Kidney capillary endothelial cell (primary cell): ENCODE measurements around the gene EVL.
"Not testable (repeated sequence)": the region's sequence is repeated elsewhere in the genome, so short reads cannot be mapped to it uniquely, and the experiment has no call there.

ENCODE experiments used
- DNase-seq: peaks from one replicate; pipeline ENCODE4 v3.0.0-alpha.2; 2018; ENCODE audit warnings: low spot score

The EVL gene

DNA sequence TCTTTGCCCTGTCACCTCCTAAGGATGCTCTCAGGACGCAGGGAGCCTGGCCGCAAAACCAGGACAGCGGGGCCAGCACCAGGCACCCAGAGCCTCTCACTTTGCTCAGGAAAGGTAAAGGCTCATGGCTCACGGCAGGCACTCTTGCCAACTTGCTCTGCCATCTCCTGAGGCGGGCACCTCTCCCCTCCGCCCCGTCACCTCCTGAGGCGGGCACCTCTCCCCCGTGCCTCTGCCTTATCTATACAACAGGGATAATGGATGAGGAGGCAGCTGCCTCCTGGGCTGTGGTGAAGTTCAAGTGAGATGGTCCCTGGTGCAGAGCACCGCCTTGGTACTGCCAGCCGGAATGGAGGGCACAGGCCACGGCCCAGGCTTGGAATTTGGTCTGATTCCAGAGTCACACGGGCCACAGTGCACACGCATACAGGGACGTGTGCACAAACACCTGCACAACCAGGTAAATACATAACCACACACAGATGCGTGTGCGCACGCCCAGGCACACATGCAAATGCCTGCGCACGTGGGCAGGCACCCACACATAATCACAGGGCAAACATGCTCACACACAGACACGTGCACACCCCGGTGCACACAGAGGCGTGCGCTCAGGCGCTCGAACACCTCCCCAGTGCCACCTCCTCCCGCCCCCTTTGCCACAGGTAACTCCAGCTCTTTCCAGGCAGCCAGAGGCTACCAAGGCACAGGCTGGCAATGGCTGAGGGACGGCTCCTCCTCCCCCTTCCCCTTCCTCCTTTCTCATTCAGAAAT lies 82.7 kb downstream of the EVL start:
- DNase-seq, result no peak

DNA sequence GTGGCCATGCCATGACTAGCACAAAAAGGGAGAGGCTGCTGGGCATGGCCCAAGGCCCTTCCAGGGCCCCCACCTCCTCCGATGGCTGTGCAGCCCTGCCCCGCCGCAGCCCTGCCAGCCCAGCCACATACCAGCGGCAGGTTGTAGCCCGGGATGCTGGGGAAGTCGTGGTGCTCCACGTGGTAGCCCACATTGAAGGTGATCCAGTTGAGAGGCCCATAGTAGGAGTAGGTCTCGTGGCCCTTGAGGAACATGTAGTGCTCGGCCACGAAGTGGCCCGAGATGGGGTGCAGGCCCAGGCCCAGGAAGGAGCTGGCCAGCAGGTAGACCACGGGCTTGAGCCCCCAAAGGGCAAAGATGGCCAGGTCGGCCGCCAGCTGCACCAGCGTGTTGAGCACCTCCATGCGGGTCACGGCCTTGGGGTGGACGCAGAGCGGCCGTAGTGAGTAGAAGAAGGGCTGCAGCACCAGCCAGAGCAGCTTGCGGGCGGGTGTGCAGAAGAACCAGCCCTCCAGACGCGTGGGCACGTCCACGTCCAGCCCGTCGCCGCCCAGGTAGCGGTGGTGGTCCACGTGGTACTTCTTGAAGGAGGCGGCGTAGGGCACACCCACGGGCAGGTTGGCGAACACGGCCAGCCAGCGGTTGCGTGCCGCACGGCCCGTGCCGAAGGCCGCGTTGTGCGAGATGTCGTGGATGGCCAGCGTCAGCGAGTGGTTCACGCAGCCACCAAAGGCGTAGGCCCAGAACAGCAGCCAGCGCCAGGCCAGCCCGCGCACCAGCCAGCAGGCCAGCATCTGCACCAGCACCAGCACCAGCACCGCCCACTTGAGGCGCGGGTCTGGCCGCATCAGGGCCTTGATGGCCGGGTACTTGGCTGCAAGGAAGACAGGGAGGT lies 83.9 kb downstream of the EVL start:
- no peak for DNase-seq

DNA sequence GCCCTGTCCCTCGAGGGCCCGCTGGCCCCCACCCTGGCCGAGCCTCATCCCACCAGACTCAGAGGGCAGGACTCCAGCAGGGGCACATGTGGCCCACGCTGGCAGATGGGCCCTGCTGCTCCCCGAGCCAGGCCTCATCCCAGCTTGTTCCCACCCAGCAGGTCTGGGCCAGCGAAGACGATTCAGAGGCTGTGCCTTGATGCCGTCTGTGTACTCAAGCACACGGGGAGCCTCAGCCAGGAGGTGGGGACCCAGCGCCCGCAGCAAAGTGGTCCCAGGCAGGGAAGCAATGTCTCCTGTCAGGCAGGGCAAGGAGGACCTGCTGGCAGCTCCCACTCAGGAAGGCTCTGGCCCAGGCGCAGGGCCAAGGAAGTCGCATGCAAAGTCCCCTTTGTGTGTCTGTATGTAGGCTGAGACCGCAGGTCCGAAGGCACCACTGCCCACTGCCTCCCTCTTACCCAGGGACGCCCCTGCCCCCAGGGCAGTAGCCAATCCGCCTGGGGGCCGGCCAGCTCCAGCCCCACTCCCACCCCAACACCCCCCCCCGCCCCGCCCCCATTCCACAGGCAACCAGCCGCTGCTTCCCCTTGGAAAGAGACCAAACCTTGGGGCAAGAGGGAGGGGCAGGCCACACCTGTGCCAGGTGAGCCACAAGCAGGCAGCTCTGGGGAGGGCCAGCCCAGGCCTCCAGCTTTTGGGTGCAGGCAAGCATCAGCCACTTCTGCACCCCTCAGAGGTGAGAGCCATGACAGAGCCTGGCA lies 84.8 kb downstream of the EVL start:
- DNase-seq, result no peak

DNA sequence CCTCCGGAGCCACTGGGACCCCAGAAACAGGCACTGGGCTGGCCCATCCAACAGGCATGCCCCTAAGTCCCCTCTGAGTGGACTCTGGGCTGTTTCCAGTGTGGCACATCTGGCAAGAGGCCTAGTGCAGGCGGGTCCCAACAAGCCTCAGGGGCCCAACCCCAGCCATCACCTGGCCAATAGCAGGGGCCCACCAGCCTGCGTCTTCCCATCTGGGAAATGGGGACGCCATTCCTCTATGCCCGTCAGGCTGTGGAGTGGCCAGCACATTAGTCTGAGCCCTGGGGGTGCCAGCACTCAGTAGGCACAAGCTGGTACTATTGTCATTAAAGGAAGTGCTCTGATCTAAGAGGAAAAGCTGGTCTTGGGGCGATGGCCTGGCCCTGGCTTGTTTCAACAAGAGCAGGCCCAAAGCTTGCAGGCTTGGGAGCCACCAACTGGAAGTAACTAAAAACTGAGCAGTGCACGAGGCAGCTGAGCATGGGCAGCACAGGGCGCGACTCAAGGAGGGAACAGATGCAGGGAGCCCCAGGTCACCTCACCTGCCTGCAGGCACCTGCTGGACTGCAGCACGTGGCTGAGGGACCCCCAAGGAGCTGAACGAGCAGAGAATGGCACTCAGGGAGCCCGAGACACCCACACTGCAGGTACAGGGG lies 85.8 kb downstream of the EVL start:
- DNase-seq, result no peak

DNA sequence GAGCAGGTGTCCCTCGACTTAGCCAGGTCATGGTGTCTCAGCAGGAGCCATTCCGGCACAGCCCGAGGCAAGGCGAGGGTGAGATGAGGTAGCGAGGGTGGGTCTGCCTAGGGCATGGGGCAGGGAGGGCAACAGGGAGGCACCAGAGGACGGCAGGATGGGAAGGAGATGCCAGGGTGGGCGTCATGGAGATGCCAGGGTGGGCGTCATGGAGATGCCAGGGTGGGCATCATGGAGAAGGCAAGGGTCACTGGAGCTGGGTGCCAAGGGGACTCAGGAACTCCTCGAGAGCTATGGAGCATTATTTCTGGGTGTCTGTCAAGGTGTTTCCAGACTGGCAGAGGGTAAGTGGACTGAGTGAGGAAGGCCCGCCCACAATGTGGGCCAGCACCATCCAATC lies 86.9 kb downstream of the EVL start:
- DNase-seq, result no peak

DNA sequence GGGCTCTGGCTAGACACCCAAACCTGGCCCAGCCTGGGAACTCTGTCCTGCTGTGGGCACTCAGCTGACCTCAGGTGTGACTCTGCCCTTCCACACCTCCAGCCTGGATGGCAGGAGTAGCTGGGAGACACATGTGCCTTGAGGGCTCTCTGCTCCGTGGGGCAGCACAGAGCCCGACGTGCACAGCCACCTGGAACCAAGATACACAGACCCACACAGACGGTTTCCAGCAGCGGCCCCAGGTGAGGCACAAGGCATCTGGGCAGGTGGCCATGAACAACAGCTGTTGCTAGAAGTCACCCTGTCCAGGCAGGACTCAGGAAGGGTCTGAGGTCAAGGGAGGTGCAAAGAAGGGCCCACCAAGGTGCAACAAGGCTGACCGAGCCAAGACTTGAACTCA lies 88.3 kb downstream of the EVL start:
- no peak for DNase-seq

DNA sequence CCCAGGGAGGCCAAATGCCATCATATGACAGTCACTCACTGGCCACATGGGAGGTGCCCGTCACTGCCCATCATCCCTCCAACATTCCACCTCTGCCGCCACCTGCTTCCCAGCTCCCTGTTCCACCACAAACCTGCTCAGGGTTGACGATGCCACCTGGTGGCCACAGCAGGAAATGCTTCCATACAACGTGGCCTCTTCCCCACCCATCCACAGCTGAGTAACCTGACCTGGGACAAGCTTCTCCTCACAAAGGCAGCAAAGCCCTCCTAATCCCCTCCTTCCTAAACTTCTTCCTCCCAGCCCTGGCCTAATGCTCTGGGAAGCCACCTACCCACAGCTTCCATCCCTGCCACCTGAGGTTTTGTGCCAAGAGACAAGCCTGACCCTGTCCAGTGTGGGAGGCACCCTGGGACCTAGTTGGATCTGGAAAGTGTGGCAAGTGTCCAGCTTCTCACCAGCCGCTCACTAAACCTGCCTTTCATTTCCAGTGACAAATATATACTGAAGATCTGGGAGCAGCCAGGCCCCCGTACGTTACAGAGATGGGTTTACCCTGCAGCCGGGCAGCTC lies 89.9 kb downstream of the EVL start:
- no peak for DNase-seq

DNA sequence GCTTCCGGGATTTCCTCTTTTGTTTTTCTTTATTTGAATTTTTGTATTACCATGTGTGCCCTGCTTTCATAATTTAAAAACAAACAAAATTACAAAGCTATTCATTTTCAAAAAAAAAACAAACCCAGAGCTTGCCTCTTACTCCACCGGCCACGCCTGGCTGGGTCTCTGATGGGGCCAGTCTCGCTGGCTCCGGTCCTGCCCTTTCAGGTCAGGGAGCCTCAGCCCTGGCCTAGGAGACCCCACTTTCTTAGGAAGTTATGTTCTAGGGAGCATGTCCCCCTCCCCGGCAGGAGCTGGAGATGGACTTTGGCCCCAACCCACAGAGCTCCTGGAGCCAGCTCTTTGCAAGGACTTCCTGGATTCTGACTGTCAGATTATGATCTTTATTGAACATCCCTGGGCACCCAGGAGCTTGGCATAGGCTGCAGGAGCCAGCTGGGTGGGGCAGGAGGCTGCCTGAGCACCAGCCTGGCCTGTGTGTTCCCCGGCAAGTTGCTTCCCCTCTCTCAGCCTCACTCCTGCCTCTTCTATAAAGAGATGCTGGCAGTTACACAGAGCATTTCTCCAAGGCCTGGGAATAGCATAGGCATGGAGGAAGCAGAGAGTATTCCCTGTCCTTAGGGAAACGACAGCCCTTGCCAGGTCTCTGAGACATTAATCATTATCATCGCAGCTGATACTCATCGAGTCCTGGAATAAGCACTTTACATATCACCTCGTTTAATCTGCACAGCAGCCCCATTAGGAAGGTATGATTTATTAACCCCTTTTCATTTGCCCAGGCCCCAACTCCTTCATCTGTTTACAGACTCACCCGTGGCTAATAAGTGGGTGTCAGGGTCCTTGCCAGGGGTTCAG lies 90.8 kb downstream of the EVL start:
- no peak for DNase-seq

DNA sequence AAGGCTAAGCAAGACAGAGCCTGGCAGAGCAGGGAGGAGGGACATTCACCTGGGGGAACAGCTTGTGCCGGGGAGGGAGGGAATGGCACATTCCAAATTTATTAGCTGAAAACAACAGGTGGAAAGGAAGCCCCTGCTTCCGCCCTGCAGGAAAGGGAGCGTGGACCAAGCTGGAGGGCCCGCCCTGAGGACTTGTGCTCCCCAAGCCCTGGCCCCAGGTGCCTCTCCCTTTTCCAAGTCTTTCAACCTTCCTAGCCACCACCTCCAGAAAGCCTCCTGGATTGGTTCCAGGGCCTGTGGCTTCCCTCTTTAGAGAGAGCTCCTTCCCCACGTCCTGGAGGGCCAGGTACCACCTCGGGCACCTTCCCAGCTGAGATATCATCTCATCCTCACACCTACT lies 91.6 kb downstream of the EVL start:
- no peak for DNase-seq

DNA sequence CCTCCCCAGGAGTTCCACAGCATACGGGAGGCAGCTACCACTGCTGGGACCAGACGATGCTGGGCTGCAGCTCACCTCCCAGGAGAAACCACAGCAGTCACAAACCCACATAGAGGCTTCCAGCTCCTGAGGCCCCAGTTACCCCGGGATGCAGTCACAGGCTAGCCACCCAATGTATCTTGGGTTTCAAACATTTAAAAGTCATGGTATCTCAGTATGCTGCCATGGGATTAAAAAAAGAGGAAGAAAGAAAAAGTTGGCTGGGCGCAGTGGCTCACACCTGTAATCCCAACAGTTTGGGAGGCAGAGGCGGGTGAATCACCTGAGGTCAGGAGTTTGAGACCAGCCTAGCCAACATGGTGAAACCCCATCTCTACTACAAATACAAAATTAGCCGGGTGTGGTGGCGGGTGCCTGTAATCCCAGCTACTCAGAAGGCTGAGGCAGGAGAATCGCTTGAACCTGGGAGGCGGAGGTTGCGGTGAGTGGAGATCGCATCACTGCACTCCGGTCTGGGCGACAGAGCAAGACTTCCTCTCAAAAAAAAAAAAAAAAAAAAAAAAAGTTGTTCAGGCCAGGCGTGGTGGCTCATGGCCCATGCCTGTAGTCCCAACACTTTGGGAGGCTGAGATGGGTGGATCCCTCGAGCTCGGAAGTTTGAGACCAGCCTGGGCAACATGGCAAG lies 92.5 kb downstream of the EVL start:
- not testable (repeated sequence) for DNase-seq

DNA sequence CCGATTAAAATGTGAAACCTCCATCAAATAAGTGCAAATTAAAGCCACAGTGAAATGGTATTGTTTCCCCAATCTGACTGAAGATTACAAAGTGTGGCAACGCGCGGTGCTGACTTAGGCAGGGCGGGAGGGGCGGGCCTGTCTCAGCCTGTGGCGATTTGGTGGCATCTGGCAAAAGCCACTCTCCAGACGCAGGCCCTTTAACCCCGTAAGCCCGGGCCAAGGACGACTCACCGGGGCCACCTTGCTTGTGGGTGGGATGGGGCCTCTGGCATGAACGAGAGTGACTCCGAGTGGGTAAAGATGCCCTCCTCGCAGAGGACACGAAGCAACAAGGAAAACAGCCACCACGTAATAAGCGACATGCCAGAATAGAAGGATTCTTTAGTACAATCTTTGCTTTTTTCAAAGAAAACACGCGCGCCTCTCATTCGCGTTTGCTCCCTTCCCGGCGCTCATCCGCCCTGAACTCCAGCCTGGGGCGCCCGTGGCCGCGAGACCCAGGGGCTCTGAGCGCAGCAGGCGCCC lies 93.4 kb downstream of the EVL start:
- no peak for DNase-seq

DNA sequence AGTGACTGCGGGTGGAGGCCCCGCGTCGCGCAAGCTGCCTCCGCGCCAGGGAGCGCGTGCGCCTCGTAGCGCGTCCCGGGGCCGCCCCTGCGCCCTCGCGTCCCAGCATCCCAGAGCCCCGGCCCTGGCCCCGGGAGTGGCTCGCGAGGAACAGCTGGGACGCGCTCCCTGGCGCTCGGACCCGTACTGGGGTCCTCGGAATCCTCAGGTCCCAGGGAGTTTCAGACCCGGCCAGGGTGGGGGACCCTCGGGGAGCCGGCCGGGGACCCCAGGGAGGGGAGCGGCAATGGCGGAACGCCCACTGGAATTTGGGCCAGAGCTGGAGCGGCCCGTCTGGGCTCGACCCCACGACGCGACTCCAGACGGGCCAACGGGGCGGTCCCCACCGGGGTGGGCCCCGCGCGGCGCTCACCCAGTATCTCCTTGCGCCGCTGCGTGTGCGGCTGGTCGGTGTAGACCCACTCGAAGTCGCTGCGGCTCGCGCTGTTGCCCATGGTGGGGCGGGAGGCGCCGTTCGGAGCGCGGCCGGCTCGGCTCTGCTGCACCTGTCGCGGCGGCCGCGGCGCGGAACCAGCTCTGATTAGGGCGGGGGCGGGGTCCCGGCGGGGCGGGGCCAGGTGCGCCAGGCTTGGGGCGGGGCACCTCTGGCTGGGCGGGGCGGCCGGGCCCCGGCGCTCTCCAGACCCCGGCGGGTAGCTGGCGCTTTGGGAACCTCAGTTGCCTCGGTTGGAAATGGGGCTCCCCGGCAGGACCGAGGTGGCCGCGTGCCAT lies 94.1 kb downstream of the EVL start, which contains the start of gene DEGS2:
DEGS2 (minus strand) TSS at position 552 of the 771 bp plus-strand sequence; CDS start at position 494, 58 bp downstream.
- no peak for DNase-seq

DNA sequence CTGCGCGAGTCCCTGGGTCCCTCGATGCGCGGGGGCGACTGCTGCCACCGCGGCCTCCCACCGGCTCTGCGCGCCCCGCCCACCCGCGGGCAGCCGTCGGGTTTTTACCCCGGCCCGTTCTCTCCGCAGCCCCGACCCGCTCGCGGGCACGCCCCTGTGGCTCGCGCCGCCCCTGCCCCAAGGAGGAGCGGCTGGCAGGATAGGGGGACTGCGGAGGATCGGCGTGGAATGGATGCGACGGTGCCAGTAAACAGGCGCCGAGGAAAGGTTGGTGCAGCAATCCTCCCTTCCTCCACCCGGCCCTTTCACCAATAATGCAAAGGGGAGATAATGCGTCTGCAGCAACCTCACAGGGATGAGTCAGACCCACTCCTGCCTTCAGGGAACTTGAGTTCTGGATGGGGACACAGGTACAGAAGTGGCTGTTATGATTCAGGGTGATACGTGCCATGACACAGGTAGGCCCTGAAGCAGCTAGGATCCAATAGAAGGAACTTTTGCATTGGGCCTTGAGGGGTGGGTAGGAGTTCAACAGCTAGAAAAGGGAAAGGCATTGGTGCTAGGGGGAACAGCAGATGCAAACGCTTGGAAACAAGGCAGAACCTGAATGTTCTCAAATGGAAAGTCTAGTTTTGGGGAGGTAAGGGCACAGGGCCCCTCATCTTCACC lies 94.8 kb downstream of the EVL start:
- no peak for DNase-seq

DNA sequence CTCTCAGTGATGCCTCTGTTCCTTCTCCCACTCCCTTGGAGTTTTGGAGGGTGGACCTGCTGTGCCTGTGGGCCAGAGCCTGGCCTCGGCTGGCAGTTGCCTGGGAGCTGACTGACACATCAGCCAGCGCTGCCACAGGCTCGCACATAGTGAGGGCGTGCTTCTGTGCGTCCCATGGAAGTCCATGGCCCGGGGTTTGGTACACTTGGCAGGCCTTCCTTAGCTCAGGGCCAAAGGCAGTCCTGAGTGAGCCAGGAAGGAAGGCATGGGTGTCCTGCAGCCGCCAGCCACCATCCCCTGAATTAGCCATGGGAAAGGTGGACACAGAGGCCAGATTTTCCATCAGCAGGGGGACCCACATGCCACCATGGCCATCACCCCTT lies 95.3 kb downstream of the EVL start:
- no peak for DNase-seq

DNA sequence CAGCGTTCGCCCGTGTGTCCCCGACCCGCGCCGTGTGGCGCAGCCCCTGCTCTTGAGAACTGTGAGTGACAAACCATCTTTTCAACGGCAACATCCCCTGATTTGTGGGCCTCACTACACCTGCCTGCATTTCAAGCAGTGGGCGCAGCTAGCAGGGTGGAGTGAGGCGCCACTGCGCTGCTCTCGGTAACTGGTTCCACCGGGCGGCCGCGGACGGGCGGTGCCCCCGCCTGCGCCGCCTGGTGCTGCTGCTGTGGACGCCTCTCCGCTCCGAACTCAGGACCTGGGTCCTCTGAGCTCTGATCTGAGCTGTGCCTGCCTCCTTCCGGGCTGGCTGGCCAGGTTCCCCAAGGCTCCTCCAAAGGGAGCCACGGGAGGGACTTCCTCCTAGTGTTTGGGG lies 100.2 kb downstream of the EVL start:
- DNase-seq, result no peak

DNA sequence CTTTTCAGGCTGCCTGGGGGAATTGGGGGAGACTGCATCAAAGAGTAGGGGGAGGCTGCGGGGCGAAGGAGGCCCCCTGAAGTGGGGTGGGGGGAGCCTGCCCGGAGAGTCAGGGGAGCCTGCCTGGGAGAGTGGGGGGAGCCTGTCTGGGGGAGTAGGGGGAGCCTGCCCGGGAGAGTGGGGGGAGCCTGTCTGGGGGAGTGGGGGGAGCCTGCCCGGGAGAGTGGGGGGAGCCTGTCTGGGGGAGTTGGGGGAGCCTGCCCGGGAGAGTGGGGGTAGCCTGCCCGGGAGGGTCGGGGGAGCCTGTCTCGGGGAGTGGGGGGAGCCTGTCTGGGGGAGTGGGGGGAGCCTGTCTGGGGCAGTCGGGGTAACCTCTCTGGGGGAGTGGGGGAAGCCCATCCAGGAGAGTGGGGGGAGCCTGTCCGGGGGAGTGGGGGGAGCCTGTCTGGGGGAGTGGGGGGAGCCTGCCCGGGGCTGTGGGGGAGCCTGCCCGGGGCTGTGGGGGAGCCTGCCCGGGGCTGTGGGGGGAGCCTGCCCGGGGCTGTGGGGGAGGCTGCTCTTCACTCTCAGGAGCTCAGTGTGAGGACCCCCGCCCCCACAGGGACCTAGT lies 100.7 kb downstream of the EVL start:
- no peak for DNase-seq

DNA sequence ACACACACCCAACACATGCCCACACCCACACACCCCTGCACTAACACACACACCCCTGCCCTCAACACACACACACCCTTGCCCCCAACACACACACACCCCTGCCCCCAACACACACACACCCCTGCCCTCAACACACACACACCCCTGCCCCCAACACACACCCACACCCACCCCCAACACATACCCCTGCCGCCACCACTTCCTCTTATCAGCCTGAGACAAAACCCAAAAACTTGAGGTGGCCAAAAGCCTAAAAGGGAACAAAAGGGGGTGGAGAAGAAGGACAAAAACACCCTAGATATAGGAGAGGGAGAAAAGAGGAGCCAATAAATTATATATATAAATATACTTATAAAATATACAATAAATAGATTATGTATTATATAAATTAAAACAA lies 103.3 kb downstream of the EVL start:
- no peak for DNase-seq

DNA sequence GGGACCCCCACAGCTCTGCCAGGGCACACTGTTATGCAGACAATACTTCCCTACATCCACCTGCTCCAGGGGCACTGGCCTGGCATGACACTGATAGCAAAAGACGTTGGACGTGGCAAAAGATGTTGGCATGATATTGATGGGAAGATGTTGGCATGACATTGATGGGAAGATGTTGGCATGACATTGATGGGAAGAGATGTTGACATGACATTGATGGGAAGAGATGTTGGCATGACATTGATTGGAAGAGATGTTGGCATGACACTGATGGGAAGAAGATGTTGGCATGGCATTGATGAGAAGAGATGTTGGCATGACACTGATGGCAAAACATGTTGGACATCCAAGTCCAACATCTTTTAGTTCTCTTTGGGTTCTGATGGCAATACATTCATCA lies 105.7 kb downstream of the EVL start:
- DNase-seq, result no peak
